Stimulated activated CD4-positive, alpha-beta T cell treated with anti-CD3 and anti-CD28 coated beads, Interleukin-1b, Interleukin-23, amount 100 ng/mL, for 1 hour (primary cell): Measurements from ENCODE around the gene NYNRIN.
A peak's percentile ranks its signal among the peaks of the same experiment; 100 is the strongest.
"Not testable (repeated sequence)": the region's sequence is repeated elsewhere in the genome, so short reads cannot be mapped to it uniquely, and the experiment has no call there.

ENCODE experiments used
- DNase-seq, 2 donors: peaks; one replicate each; pipeline ENCODE4 v3.0.0-alpha.2; 2020; ENCODE audit warnings: low read depth in 2 of 2

NYNRIN gene

DNA sequence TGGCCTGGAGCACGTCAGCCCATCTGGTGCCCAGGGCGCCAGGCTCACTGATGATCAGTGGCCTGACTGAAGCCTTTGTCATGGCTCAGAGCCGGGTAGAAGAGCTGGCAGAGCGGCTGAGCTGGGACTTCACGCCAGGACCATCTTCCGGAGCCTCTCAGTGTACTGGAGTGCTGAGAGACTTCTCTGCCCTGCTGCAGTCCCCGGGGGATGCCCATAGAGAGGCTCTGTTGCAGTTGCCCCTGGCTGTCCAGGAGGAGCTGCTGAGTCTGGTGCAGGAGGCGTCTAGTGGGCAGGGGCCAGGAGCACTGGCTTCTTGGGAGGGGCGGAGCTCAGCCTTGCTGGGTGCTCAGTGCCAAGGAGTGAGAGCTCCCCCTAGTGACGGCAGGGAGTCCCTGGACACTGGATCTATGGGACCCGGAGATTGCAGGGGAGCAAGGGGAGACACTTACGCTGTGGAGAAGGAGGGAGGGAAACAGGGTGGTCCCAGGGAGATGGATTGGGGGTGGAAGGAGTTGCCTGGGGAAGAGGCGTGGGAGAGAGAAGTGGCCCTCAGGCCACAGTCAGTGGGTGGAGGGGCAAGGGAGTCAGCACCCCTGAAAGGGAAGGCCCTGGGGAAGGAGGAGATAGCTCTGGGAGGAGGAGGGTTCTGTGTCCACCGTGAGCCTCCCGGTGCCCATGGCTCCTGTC is 32.9 kb downstream of the NYNRIN start:
- peak; percentile 73 to 81 for DNase-seq

DNA sequence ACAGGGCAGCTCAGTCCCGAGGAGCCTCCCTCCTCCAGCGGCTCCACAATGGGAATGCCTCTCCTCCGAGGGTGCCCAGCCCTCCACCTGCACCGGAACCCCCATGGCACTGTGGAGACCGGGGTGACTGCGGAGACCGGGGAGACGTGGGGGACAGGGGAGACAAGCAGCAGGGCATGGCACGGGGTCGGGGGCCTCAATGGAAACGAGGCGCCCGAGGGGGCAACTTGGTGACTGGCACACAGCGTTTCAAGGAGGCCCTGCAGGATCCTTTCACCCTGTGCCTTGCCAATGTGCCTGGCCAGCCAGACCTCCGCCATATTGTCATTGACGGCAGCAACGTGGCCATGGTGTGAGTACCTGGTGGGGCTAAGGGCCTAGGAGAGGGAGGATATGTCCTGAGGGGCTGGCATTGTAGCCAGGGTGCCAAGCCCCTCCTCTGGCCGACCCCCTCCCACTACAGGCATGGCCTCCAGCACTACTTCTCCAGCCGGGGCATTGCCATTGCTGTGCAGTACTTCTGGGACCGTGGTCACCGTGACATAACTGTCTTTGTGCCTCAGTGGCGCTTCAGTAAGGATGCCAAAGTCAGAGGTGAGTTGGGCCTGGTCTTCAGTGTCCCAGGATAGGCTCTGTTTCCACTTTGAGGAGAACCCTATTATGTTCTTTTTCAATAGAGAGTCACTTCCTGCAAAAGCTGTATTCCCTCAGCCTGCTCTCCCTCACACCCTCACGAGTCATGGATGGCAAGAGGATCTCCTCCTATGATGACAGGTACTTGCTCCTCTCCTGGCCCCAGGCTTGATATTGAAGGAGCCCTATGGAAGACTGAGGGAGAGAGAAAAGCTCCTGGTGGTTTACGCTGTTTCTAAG is 33.7 kb downstream of the NYNRIN start:
- DNase-seq, result no peak

DNA sequence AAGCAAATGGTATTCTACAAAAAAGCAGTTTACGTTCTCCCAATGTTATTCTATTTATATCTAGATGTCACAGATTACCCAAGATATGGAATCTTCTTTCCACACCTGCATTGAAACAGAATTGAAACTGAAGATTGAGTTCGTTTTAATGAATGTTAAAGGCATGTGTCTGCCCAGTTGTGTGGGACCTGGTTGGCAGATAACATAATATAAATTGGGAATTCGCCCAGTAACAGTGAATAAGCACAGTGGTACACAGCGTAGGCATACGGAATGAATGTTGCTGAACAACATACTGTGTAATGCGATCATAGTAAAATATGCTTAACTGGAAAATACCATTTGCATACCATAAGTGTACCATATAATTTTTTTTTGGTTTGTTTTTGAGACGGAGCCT is 35.2 kb downstream of the NYNRIN start:
- no peak for DNase-seq

DNA sequence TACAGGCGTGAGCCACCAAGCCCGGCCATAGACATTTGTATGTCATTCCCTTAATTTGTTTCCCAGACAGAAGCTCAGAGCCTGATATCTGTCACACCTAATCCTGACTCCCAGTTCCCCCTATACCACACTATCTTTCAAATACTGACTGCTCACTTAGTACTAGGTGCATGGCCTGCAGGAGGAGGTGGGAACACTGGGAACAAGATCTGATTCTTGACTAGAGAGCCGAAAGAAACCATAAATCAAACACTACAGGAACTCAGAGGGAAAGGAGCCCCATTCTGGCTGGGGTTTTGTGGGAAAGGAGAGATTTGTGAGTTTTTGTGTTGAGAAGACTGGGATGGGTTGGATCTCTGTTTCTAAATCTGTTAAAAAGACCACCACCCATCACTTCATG is 35.9 kb downstream of the NYNRIN start:
- no peak for DNase-seq

DNA sequence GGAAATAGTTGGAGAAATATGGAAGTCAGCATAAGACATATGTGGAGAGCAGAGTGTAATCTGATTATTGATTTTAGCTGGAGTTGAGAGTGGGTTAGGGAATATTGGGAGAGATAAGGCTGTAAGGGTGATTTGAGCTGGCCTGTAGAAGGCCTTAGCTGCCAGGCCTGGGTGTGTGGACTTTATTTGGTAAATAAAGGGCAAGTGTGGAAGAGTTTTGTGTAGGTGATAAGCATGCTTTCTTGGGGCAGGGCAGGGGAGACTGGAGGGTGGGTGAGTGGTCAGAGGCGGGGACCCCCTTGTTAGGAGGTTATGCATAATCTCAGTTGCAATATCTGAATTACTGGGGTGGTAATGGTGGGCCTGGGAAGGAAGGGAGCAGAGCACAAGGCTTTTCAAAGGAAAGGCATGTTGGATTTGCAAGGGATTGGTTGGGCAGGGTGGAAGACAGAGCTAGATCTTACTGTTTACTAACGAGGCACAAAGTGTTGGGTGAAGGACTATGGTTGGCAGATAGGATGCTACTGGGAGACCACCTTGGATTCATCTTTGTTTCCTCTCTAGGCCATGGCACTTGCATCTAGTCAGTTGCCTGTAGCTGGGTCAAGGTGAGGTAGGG is 36.5 kb downstream of the NYNRIN start:
- DNase-seq, result no peak

- DNase-seq, result no peak
These were observed 37.2 kb downstream of the NYNRIN start for GRCh38 chr14:24435998-24436354.

- no peak for DNase-seq
These were observed 37.7 kb downstream of the NYNRIN start for GRCh38 chr14:24436355-24437019.

DNA sequence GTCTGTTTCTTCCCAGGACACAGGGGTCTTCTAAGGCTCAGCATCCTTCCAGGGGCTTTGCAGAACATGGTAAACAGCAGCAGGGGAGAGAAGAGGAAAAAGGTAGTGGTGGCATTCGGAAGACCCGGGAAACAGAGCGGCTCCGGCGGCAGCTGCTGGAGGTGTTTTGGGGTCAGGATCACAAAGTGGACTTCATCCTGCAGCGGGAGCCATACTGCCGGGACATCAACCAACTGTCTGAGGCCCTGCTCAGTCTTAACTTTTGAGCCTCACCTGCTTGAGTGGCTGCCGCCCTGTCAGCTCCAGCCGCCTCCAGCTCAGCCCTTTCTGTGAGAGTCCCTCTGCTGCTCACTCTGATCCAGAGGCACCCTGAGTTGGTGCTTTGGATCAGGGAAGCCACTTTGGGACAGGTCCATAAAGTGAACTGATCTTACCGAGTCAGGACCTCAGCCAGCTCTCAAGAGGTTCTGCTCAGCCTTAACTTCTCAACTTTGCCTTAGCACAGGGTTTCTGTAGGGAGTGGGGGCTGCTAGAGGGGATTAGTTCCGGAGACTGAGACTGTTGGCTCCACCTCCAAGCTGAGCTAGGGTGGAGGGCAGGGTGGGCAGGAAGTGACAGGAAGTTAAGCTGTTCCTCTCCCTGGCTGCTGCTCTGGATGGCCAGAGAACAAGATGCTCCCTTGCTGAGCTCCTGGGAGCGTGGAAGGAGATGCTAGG is 38.4 kb downstream of the NYNRIN start:
- DNase-seq, result no peak

GRCh38 chr14:24437736-24438067 is 38.9 kb downstream of the NYNRIN start:
- no peak for DNase-seq

DNA sequence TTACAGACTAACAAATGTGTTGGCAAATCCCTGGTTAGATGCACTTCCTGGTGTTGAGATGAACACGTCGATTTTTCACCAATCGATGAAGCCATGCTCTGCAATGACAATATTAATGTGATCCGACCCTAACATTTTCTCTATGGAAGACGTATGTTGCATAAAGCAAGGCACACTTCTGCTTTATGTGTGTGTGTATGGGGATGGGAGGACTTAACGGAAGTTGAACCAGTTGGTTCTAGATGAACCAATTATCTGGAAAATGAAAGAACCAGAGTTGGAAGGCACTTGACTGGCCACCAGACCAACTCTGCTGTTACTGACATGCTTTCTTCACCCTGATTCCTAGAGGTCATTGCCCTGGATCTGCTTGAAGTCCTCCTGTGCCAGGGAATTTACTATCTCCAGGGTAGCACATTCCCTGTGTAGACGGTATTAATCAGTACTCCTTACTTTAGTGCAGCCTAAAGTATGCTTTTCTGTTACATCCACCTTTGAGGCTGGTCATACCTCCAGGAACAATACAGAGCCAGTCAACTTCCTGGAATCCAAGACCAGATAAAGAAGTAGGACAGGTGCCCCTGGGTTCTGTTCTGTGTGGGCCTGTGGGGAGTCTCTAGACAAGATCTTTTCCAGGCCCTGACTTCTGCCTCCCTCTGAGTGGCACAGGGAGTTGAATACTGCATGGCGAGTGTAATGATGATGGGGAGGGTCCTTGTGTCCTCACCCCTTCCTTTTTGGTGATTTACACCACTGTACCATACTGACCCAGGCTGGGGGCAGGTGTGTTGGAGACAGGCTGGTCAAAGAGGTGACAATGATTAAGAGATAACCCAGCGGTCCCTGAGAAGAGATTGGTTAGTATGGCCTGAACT is 39.7 kb downstream of the NYNRIN start:
- DNase-seq, result no peak

- no peak for DNase-seq
These were observed 40.5 kb downstream of the NYNRIN start for GRCh38 chr14:24439257-24439656.

DNA sequence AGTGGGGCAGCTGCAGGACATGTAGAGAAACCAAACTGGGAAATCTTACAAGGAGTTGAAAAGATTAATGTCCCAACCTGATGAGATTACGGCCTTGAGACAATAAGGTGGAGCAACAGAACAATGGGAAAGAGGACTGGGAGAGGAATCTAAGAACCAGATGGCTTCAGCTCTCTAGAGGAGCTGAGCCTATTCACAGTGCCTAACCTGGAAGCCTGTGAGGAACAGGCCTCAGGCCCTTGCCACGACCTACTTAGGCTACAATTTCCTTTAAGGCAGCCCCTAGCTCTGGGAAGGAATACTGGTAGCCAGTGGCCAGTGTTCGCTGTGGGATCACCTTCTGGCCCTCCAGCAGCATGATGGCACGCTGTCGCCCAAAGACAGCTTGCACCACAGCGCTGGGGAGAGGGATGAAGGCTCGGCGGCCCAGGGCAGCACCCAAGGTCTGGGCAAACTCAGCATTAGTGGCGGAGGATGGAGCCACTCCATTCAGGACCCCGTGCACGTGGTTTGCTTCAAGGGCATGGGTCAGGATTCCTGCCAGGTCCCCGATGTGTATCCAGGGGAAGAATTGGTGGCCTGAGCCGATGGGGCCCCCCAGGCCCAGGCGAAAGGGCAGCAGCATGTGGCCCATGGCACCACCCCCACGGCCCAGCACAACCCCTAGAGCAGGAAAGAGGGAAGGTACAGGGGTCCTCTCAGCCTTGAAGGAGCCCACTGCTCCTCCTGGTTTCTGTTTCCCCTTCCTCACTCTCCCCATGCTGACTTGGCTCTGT is 41.2 kb downstream of the NYNRIN start:
- DNase-seq, result no peak

- no peak for DNase-seq
These were observed 42.0 kb downstream of the NYNRIN start for GRCh38 chr14:24440606-24441399.

GRCh38 chr14:24441485-24441884 is 42.7 kb downstream of the NYNRIN start:
- DNase-seq, result no peak

- no peak for DNase-seq
These were observed 43.1 kb downstream of the NYNRIN start for GRCh38 chr14:24441904-24442239.

- DNase-seq, result peak; percentile 80 to 93
These were observed 43.6 kb downstream of the NYNRIN start, which contains the start of gene SDR39U1 for GRCh38 chr14:24442240-24443052. Gene SDR39U1, minus strand, starts transcription at chr14:24442776. Its CDS starts 7 bp downstream, at chr14:24442769.

DNA sequence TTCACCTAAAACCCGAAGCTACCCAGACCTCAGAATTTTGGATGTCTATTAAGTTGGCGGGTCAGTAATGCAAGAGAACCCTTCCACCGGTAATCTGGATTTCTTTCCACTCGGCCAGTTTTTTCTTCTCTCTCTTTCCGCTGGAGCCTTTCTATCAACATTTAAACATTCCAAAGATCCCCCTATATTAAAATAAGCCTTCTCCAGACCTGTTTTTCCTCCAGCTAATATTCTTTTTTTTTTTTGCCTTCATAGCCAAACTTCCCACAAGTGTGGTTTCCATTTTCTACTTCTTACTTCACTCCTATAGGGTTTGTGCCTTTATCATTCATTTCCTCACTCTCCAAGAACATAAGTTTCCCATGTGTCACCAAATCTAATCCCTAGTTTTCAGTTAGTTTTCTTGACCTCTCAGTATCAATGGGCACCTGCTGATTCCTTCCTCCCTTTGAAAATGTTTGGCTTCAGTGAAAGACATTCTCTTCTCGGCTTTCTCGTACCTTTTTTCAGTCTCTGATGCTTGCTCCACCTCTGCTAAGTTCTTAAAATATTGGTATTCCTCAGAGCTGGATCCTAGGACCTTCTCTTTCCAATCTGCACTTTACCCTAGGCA is 44.4 kb downstream of the NYNRIN start:
- DNase-seq, result no peak

DNA sequence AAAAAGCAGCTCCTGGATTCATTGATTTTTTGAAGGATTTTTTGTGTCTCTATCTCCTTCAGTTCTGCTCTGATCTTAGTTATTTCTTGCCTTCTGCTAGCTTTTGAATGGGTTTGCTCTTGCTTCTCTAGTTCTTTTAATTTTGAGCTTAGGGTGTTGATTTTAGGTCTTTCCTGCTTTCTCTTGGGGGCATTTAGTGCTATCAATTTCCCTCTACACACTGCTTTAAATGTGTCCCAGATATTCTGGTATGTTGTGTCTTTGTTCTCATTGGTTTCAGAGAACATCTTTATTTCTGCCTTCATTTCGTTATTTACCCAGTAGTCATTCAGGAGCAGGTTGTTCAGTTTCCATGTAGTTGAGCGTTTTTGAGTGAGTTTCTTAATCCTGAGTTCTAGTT is 52.0 kb downstream of the NYNRIN start:
- DNase-seq, result not testable (repeated sequence)
